Renal cortical epithelial cell (primary cell): ENCODE results near the gene FOXR1. TPM values are rescaled to one million over a fixed set of nuclear protein-coding genes. Genes with fewer than 3 reads are reported as not detected.

Experiments
- DNase-seq: peaks from one replicate; pipeline ENCODE4 v3.0.0-alpha.2; 2011; ENCODE audit warnings: low read depth
- total RNA-seq: library from RNA; depleted of rRNA; stranded (reverse); fragments of >200 nt; gene quantifications from 2 replicates; pipeline ENCODE4 v1.2.3, GENCODE V29; 2014

Gene FOXR1
- total RNA-seq, 1 donor from 2014 or later: not detected

DNA sequence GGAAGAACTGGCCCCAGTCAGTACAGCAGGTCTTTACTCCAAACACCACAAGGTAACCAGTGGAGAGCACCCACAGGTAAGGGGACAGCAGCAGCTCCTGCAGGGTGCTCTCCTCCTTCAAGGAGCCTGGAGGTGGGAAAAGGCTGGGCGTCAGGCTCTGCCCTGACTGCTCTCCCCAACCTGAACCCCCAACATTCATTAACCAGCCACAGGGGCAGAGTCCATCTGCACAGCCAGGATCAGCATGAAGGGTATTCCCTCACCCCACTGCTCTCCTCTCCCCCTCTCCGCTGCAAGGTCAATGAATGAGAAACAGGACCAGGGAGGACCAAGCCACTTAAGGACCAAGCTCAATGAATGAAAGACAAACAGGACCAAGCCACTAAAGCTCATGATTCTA lies 55.4 kb downstream of the FOXR1 start:
- no peak for DNase-seq

DNA sequence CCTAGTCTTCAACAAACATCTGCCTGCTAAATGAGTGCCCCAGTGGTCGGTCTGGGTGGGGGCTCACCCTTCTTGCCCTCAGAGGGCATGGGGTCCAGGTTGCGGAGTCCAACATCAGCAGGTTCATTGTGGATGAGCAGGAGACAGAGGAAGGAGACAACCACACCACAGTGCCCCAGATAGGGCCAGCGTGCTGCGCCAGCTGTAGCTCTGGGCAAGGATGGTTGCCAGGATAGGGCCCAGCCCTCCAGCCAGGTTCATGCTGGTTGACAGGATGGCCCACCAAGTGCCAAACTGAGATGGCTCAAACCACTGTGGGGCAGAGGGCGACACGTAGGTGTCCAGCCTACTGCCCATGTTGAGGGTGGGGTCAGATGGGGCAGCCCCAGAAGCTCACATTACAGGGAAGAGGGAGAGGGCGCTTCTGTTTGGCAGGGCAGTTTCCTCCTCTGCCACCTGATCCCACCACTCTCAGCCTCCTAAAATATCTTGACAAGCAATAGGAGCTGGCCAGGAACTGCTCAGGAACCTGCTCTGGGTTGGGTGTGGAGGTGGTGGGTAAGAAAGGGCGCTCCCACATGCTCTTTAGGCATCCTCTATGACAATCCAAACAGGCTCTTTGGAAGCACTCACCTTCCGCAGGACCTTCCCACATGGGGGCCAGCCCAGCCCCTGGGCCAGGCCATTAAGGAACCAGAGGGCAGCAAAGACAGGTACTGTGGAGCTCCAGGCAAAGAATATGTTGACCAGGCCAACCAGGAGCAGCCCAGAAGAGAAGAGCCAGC lies 56.2 kb downstream of the FOXR1 start:
- DNase-seq: no peak

DNA sequence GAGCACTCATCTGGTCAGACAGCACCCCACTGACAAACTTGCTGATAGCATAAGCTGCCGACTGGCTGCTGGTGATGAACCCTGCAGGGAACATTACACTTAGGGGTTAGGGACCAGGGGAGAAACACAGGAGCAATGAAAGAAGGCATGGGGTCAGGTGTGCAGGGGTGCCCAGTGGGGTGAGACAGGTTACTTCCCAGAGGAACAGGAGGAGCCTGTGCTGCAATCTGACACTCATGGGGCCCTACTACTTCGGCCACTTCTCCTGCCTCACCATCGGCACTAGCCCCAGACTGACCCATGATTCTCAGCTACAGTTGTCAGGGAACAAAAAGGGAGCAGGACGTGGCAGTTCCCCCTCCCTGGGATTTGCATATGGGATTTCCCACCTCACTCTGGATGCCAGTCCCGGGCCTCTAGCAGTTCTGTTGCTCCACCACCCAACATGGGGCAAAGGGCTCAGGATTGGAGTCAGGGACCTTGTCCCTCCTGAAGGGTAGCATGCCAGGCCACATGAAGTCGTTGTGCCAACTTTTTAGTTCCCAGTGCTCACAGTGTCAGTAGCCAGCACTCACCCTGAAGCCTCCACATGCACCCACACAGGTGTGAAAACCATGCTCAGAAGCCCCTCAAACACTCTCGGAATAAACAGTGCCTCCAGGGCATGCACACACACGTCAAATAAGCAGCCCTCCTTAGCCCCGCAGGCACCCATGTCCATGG lies 56.9 kb downstream of the FOXR1 start:
- no peak for DNase-seq

DNA sequence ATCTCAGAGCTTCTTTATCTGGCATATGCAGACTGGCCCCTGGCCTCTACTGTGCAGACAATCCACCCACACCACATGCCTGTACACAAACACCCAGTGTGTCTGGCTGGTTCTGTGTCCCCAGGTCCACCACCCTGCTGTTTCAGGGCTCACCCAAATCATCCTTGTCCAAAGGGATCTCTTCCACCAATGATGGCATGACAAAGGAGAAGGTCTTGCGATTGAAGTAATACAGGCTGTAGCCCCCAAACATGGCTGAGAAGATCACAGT lies 57.4 kb downstream of the FOXR1 start:
- DNase-seq: no peak

DNA sequence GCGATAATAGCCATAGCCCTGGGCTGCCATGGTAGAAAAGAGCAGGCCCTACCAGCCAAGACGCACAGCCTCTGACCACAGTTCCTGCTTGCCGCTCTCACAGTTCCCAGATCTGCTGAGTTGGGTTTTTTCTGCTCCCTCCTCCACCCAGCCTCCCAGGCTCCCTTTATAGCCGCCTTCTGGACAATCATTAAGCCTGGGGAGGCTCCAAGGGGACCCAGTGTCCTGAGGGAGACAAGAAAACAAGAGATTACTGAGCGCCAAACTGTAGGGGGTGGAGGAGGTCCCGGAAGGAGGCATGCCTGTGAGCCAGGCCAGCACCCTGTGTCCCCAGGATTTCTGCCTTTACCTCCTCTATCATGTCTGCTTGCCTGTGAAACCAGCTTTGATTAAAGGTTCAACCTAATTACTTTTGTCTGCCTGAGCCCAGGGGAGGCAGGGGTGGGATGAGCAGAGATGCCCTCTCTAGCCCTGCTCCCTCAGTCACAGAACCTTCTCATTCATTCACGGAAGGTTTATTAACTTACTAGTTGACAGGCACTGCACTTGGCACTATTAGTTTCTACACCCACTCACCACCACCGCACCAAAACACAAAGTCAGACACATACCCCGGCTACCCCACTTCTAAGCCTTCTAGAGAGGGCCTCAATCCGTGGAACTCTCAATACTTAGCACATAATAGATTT lies 57.9 kb downstream of the FOXR1 start:
- DNase-seq: peak; percentile 92

DNA sequence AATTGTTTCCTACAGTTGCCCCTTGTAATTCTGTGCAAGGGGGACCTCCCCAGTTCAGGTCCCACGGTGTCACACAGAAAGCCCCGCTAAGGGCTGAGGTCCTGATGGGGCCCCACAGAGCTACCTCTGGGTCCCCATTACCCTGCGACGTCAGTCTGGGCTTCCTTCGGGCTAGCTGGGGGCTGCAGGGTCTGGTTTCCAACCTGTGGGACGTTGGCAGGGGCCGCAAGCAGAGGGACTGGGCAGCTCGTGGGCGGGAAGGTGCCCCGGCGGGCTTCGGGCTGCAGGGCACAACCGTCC lies 58.4 kb downstream of the FOXR1 start:
- no peak for DNase-seq

DNA sequence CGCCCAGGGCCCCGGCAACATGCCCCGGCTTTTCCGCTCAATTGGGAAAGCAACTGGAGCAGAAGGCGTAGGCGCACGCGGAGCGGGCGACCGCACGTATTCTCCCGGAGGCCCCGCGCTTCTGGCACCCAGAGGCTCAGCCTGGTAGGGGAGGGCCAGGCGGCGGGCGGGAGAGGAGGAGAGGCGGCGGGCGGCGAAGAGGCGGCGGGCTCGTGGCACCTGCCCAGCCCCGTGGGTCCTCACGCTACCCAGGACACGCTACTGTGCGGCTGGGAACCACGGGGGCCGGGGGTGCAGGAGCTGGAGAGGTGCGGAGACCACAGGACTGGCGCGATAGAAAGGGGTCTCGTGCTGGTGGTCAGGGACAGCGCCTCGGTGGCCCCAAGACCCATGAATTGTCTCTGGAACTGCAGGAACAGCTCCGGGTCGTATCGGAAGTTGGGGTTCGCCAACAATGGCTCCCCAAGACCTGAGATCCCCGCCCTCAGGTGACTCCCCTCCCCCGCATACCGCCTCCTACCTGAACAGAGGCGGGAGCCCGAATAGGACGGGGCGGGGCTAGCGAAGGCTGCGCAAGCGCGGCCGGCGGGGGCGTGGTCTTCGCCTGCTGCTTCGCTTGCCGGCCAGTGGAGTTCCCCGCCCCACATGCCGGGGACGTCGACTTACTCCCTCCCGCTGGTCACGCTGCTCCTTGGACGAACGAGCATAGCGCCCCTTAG lies 58.9 kb downstream of the FOXR1 start, which contains the start of gene SLC37A4:
Gene SLC37A4 (minus strand): TSS at position 549 of the 719 bp plus-strand sequence.
- DNase-seq: peak; percentile 97

Other genes with a start within 250 kb of the FOXR1 start
- gene DDX6, start 180.6 kb upstream of the FOXR1 start, total RNA-seq: 127 and 258 TPM in 2 replicates
- gene CXCR5, start 87.9 kb upstream of the FOXR1 start, total RNA-seq: not detected in 2 replicates
- gene BCL9L, start 45.8 kb upstream of the FOXR1 start, total RNA-seq: 22.6 and 44.8 TPM in 2 replicates
- 0.10 TPM in 1 of 2 replicates, not detected in the other for gene UPK2, start 15.5 kb upstream of the FOXR1 start, total RNA-seq
- gene CENATAC, start 26.4 kb downstream of the FOXR1 start, total RNA-seq: 9.0 and 23.3 TPM in 2 replicates
- gene RPS25, start 46.6 kb downstream of the FOXR1 start, total RNA-seq: 998 and 1,564 TPM in 2 replicates
- gene TRAPPC4, start 47.0 kb downstream of the FOXR1 start, total RNA-seq: 102 and 103 TPM in 2 replicates
- gene SLC37A4, start 59.1 kb downstream of the FOXR1 start, total RNA-seq: 26.4 and 32.6 TPM in 2 replicates
- gene HYOU1, start 85.4 kb downstream of the FOXR1 start, total RNA-seq: 172 and 223 TPM in 2 replicates
- gene VPS11, start 96.1 kb downstream of the FOXR1 start, total RNA-seq: 15.8 and 29.3 TPM in 2 replicates
- 12.0 and 24.0 TPM in 2 replicates for gene HMBS, start 113.1 kb downstream of the FOXR1 start, total RNA-seq
- gene DPAGT1, start 130.1 kb downstream of the FOXR1 start, total RNA-seq: 22.1 and 42.9 TPM in 2 replicates
- 3.3 and 4.1 TPM in 2 replicates for gene C2CD2L, start 135.6 kb downstream of the FOXR1 start, total RNA-seq
- gene HINFP, start 149.8 kb downstream of the FOXR1 start, total RNA-seq: 11.5 and 20.8 TPM in 2 replicates
- gene ABCG4, start 177.3 kb downstream of the FOXR1 start, total RNA-seq: 0.15 TPM in 1 of 2 replicates, not detected in the other
- 24.7 and 34.2 TPM in 2 replicates for gene NLRX1, start 197.0 kb downstream of the FOXR1 start, total RNA-seq
- 0.30 TPM in 1 of 2 replicates, not detected in the other for gene NHERF4, start 213.7 kb downstream of the FOXR1 start, total RNA-seq
- gene CBL, start 234.6 kb downstream of the FOXR1 start, total RNA-seq: 9.0 and 22.8 TPM in 2 replicates